CD4-positive, alpha-beta T cell treated with Interleukin-21 for 1 hour (primary cell): Measurements from ENCODE around the gene PAK1.
"Not testable (repeated sequence)": the region's sequence is repeated elsewhere in the genome, so short reads cannot be mapped to it uniquely, and the experiment has no call there.

Experiments
- DNase-seq: peaks from one replicate; pipeline ENCODE4 v3.0.0-alpha.2; 2020

The PAK1 gene

DNA sequence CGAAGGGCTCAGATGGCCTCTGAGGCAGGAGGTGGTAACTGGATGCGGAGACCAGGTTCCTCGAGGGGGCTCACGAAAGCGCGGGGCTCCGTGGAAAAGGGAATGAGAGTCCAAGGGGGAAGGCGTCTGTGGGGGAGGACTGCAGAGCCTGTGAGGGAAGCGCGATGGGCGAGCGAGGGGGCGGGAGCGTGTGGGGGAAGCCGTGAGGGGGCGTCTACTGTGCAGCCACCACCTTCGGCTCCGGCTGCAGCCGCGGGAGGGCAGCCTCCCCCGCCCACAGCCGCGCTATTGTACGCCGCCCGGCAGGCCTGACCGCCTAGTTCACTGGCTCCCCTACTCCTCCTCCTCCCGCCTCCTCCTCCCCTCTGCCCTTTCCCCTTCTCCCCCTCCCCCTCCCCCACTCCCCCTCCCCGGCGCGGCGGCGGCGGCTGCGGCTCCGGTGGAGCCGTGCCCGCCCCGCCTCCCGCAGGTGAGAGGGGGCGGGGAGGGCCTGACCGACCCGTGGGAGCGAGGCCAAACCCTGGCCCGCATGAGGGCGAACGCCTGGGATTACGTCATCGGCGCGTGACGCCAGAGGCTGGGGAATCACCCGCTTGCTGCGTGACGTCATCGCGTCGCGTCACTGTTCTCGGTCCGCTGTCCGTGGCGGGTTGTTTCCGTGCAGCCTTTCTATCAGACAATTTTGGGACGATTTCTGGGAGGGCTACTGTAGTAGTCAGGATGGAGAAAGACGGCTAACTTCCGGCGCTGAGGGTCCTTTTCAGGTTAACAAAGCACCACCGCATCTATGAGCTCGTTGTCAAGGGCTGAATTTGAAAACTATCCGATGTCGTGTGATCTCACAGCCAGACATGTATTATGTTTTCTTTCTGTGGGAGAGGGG is at the start of gene PAK1:
PAK1 (minus strand) TSS at position 294 of the 883 bp plus-strand sequence. CDS start 81,574 bp downstream, outside the sequence.
- peak; percentile 91 for DNase-seq

DNA sequence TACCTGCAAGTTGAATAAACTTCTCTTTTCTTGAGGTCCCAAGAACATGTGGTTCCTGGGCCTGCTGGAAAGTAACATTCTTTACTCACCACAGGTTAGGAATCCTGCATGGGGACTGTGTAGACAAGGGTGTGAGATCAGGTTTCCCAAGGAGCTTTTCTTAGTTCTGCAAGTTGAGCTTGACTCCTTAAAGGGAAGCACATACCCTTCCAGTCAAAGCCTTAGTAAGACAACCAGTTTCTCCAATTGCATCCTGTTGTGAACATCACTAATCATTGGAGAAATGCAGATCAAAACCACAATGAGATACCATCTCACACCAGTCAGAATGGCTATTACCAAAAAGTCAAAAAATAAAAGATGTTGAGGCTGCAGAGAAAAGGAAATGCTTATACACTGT is 48.3 kb upstream of the PAK1 start:
- no peak for DNase-seq

DNA sequence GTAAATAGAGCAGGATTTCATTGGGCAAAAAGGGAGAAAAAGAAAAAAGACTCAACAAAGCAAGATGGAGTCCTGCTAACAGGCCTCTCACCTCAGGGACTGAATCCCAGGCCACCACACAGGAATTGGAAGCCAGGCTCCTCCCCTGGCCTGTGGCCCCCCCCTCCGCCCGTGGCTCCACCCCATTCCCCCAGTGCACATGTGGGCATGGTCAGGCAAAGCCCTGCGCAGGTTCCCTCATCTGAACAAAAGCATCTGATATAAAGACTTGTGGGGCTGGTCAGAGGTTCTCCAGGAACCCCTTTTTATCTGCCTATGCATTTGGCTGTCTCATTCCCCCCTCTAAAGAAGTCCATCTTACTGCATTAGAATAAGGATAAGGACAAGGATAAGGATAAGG is 46.0 kb upstream of the PAK1 start:
- DNase-seq: no peak

DNA sequence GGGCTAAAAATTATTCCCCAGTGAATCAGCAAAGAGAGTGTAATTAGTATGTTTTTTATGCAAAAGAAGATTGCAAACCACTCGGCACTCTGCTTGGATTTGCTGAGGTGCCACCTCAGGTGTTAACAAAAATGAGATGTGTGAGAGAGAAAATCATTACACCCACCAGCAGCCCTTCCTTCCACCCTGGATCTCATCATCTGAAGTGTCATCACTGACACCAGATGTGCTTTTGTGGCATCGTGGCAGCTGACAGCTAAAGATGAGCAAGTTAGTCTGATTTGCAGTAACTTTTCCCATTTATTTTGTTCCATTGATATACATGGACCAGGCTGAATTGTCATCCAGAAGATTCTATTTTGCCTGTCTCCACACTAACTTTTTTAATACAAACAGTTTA is 44.6 kb upstream of the PAK1 start:
- DNase-seq: no peak

DNA sequence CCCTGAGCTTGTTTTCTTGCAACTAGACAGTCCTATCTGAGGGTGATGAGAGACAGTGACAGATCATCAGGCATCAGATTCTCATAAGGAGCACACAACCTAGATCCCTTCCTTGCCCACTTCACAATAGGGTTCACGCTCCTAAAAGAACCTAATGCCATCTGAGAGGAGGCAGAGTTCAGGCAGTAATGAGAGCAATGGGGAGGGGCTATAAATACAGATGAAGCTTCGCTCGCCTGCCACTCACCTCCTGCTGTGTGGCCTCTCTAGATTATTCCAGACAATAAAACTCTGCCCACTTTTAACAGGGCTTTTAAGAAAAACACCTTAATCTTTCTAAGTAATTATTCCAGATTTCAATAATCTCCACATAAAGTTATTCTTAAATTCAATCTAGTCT is 43.9 kb upstream of the PAK1 start:
- no peak for DNase-seq

DNA sequence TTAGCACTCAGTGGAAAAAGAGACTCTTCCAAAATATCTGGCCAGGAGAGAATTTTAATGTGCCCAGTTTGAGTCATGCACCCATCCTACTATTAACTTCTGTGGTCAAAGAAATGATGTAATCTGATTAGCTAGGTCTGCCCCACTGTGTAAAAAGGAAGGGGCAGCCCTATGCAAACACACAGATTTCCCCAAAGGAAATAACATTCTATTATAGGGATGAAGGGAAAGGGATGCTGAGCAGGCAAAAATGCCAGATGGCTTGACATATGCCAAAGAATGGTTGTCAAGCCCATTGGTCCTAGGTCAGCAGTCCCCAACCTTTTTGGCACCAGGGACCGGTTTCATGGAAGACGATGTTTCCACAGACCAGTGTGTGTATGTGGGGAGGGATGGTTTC is 43.3 kb upstream of the PAK1 start:
- no peak for DNase-seq

DNA sequence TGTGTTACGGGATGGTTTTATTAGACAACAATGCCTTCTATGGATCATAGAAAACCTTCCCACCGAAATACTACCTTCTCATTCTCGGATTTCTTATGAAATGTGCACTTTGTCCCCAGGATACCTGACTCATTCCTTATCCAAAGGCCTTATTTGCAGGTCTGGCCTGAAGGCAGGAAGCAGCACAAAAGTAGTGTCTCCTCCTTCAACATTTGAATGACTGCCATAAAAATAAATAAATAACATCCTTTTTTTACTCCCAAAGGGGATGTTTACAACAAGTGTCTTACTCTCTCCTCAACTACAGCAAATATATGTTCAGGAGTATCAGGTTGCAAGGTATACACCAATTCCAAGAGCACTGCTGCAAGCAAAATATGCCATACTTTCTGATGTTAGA is 41.6 kb upstream of the PAK1 start:
- no peak for DNase-seq

DNA sequence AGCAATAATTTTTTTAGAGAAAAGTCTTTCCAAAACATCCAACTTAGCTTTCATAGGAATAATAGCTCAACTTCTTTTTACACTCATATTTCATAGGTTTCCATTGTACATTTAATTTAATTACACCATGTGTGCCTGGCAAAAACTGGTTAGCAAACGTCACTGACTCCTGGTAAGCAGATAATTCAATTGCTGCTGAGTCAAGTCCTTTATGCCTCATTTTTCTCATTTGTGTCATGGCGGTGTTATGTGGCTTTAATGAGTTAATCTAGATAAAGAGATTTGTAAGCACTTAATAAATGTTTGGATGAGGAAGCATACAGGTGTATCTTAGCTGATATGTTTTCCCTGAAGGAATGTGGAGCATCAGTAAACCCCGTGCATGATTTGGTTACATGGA is 41.2 kb upstream of the PAK1 start:
- DNase-seq: no peak

DNA sequence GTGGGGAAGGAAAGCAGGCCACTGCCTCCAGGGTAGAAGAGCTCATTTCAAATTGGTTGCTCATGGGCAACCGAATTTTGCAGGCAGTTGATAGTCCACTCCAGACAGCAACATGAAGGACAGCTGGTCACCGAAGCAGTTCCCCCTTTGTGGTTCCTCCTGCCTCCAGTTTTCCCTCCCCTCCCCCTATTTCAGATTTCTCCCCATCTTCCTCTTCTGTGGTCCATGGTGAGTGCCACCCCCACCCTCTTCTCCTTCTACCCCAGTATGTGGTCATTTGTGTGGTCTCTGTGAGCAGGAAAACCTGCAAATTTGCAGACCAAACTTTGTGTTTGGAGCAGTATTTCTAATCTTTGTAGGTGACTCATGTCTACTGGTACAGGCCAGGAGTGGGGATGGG is 38.2 kb upstream of the PAK1 start:
- DNase-seq: no peak

DNA sequence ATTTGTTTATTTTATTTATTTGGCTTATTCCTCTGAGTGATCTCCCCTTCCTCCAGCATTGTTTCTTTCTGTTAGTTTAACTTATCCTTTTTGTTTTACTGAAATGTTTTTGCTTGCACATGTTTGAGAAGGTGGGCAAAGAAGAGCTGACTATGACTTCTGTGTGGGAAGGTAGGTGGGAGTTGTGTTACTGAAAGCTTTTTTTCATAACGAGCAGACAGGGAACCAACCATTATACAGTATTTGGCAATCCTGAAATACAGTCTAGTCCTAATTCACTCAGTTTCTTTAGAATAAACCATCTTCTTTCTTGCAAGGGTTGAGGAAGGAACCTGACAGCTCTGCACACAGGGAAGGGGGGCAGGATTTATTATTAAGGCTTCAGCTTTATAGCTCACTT is 37.0 kb upstream of the PAK1 start:
- DNase-seq: no peak

DNA sequence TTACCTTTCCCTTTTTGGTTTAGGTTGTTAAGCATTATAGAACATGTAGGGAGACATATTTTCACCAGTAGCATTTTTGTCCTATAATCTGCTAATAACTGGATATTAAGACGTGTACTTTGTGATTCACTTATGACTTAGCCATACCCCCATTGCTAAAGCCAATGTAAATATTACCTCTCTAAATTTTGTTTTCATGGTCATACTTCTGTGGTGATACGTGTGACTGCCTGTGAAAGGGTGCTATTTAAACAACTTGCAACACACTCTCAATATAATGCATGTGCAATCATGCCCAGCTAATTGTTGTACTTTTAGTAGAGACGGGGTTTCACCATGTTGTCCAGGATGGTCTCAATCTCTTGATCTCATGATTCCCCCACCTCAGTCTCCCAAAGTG is 36.2 kb upstream of the PAK1 start:
- DNase-seq: no peak

DNA sequence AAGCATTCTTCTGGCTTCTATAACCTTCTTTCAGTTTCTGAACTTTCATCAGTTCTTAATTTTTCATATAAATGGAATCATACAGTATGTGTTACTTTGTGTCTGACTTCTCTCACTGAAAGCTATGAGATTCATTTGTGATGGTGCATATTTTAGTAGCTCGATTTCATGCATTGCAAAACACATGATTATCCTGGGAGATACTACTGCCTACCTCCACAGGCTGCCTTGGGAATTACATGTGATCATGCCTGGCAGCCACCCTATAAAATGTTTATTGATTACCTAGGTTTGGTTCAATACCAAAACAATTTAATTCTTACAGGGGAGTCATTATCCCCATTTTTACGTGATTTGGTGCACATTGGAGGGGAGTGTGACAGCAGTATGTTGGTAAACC is 34.1 kb upstream of the PAK1 start:
- DNase-seq: no peak

DNA sequence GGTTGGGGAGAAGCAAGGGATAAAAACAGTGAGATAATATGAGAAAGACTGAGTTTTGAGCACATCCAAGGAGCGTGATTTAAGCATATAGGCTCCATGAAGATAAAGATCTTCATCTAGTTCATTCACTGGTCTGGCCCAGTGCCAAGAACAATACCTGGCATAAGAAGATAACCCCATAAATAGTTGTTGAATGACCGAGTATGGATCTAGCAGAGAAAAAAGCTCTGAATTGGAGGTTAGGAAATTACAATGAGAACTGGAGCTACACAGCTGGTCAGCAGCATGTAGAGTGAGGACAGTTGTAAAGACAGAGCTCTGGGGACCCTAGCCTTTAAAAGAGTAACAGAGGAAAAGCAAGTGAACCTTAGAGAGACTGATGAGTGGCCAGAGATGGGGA is 33.0 kb upstream of the PAK1 start:
- no peak for DNase-seq

DNA sequence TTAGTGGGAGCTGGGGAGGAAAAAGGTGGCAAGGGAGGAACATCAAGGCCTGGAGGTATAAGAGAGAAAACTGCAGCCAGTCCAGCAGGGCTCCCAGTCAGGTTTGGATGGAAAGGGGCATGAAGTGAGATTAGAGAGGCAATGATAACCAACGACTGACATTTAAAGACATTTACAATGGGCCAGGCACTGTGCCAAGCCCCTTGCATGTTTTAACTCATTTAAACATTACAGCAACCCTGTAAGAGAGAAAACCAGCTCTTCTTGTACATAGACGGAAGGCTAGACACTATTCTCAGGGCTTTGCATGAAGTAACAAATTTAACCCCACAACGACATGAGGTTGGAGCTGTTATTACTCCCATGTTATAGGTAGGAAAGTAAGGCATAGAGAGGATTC is 32.1 kb upstream of the PAK1 start:
- DNase-seq: no peak

DNA sequence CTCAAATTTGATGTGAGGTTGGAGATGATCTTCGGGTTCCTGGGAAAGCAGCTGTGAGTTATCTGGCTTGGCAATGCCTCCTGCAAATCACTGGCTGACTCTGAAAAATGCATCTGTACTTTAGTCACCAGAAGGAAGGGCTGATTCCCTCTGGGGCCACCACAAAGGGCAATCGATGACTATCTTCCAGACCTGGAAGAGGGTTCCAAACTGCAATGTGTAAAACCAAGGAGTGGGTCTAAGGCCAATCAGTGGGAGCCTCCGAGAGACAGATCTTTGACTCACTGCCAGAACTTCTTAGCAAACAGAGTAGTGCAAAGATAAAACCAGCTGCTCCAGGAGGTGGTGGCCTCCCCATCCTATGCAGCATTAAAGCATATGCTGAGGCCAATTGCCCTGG is 29.1 kb upstream of the PAK1 start:
- no peak for DNase-seq

DNA sequence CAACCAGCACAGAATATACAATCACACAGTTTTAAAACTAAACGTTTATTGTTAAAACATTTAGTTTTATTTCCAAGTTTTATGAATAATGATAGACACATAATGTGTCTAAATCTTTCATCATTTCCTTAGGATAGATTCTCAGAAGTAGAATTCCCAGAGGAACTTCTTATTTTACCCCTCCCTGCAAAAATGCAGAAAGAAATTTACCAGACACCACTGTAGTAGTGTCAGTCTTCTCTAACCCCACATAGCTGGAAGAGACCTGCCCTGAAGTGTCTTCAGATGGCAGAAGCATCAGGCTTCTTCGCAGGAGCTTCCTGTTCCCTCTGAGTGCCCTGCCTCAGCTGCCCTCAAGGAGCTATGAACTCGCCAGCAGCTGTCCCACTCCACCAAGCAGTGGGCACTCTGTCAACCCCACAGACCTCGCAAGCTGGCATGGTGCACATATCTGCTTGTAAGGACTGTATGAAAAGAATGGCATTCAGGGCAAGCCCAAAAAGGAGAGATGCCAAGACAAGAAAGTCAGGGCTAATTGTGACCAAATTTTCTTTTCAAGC is 28.5 kb upstream of the PAK1 start:
- DNase-seq: no peak

DNA sequence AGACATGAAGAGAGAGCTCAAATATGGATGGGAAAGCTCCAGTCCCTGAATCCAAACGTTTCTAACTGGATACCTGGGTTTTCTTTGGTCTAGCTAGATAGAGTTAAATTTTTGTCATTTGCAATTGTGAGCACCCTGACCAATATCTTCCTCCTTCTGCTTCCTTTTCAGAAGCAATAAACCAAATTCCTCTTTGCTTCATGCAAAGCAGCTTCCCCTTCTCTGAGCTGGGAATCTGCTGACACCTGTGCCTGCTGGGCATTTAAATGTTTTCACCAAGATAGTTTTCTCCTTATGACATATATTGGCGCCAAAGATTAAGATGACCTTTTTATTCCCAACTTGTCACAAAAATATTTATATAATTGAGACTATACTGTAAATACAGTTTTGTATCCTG is 27.9 kb upstream of the PAK1 start:
- no peak for DNase-seq

DNA sequence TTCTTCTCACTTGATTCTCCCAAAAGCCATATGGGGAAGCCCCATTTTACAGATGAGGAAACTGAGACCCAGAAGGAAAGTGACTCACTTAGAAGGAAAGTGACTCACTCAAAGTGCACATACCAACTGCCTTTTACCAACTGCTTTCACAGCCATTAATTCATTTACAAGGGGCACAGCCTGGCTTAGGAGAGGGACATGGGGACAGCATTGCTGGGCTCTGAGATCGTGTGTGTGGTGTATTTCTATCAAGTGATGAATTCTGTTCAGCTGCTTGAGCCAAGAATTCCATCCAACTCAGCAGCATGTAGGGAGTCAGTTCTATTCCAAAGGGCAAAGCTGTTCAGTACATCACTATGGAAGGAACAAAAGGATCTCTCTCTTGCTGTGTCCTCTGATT is 23.5 kb upstream of the PAK1 start:
- DNase-seq: no peak

DNA sequence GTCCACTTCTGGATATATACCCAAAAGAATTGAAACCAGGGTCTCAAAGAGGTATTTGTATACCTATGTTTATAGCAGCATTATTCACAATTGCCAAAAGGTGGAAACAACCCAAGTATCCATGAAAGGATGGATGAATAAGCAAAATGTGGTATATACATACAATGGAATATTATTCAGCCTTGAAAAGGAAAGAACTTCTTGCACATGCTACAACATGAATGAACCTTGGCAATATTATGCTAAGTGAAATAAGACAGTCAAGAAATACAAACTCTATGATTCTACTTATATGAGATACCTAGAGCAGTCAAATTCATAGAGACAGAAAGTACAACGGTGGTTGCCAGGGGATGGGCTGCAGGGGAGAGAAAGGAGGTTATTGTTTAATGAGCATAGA is 21.6 kb upstream of the PAK1 start:
- DNase-seq: no peak

DNA sequence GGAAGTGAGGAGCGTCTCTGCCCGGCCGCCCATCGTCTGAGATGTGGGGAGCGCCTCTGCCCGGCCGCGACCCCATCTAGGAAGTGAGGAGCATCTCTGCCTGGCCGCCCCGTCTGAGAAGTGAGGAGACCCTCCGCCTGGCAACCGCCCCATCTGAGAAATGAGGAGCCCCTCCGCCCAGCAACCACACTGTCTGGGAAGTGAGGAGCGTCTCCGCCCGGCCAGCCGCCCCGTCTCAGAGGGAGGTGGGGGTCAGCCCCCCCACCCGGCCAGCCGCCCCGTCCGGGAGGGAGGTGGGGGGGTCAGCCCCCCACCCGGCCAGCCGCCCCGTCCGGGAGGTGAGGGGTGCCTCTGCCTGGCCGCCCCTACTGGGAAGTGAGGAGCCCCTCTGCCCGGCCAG is 16.1 kb upstream of the PAK1 start:
- DNase-seq: not testable (repeated sequence)

DNA sequence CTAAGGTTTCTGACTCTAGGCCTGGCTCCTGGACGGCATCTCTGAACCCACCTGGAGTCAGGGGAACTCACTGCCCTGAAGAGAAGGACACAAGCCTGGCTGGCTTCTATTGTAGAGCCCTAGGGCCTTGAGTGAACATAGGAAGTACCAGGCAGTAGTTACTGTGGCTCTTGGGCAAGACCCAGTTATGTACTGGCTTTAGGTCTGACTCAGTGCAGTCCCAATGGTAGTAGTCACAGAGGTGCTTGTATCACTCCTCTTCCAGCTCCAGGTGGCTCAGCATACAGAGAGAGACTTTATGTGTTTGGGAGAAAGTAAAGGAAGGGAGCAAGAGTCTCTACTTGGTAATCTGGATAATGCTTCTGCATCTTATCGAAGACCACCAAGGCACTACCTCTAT is 13.9 kb upstream of the PAK1 start:
- DNase-seq: no peak

DNA sequence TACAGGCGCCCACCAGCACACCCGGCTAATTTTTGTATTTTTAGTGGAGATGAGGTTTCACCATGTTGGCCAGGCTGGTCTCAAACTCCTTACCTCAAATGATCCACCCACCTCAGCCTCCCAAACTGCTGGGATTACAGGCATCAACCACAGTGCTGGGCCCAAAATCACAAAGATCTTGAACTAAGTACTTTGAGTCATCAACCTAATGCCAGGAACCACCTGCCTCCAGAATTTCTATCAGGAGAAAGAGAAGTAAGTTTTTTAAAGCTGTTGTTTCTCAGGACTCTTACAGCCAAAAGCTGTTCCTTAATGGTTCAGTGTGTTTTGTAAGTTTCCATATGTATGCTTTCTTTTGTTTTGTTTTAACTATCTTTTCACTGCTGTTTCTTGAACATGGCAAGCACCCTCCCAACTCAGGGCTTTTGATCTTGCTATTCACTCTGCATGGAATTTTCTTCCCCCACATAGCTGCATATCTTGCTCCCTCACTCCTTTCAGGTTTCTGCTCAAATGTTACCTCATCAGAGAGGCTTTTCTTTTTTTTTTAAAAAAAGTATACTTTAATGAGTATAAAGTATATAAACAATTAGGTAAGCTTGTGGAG is 6.0 kb upstream of the PAK1 start:
- no peak for DNase-seq

DNA sequence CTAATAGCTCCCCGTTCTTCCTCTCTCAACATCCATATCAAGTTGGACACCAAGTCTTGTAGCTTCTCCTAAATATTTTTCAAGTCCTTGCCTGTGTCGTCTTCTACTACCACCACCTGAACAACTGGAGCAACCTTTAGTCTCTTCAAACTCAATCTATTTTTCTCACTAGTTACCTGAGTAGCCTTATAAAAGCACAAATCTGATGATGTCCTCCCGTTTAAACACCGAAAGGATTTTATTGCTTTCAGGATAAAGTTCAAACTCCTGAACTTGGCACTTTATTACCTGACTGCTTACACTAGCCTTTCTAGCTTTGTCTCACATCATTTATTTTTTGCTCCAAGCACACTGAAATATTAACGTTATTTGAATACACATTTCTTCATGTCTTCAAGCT is 1.3 kb upstream of the PAK1 start:
- DNase-seq: no peak

DNA sequence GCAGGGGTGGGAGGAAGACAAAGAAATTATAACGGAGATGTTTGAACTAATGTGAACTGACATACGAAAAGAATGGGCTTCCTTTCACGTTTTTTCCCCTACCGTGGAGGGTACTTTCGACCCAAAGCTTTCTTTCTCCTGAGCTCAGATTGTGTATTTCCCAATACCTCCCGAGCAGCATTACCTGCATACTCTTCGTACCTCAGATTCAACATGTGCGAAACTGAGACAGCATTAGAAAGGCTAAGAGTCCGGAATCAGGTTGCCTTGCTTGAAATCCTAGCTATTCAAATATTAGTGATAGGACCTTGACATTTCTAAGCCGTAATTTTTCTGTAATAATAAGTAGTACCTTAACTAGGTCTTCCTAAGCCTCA is 778 bp upstream of the PAK1 start:
- DNase-seq: no peak
